H1 (cell line): ENCODE measurements around the gene LCLAT1. TPM values are rescaled to one million over a fixed set of nuclear protein-coding genes. Genes with fewer than 3 reads are reported as not detected.

ENCODE experiments used
- CTCF ChIA-PET: fragments of 300-600 bp; sonication (Branson Sonifier 250); formaldehyde crosslinking; loops from one replicate; lab custom pipeline; 2021; ENCODE audit not compliant: partially characterized antibody; lab: Charles Lee
- POLR2A ChIA-PET: fragments of 300-600 bp; sonication (Branson Sonifier 250); formaldehyde crosslinking; loops from one replicate; lab custom pipeline; 2021; ENCODE audit warnings: inconsistent platforms; ENCODE audit not compliant: partially characterized antibody; lab: Charles Lee
- DNase-seq, 2 experiments: peaks; one replicate each; pipeline versions ENCODE4 v3.0.0 to v3.0.0-alpha.2; 2010 to 2022; ENCODE audit warnings: low spot score in 2 of 2, low read depth in 1 of 2, mixed read lengths in 1 of 2
- FAIRE-seq: peaks from 2 replicates; lab custom pipeline; 2011; peaks lifted over from hg19 to GRCh38; lab: Jason Lieb, UNC
- H2AFZ ChIP-seq: 2 replicates; pipeline ENCODE4 v1.8.1; 2012; ENCODE audit warnings: low read length, inconsistent platforms
- H2AK5ac ChIP-seq: 2 replicates; pipeline ENCODE4 v1.6.1; 2013; ENCODE audit warnings: low read depth, low read length
- H2BK120ac ChIP-seq: replicated peaks from 2 replicates; pipeline ENCODE3; 2013; ENCODE audit warnings: low read depth, low read length, inconsistent platforms
- H2BK12ac ChIP-seq: 2 replicates; pipeline ENCODE4 v1.6.1; 2013; ENCODE audit warnings: low read depth, low read length
- H2BK15ac ChIP-seq: 2 replicates; pipeline ENCODE4 v1.6.1; 2013; ENCODE audit warnings: low read length
- H2BK20ac ChIP-seq: 2 replicates; pipeline ENCODE4 v1.6.1; 2013; ENCODE audit warnings: low read length
- H2BK5ac ChIP-seq: 2 replicates; pipeline ENCODE4 v1.6.1; 2013; ENCODE audit warnings: low read depth, low read length
- H3K14ac ChIP-seq: 2 replicates; pipeline ENCODE4 v1.6.1; 2013; ENCODE audit warnings: inconsistent platforms; ENCODE audit not compliant: insufficient read length
- H3K18ac ChIP-seq: 2 replicates; pipeline ENCODE4 v1.6.1; 2013; ENCODE audit warnings: low read length; ENCODE audit errors: extremely low read depth
- H3K23ac ChIP-seq: 2 replicates; pipeline ENCODE4 v1.6.1; 2013; ENCODE audit warnings: inconsistent platforms; ENCODE audit not compliant: insufficient read length
- H3K23me2 ChIP-seq: 2 replicates; pipeline ENCODE4 v1.6.1; 2013; ENCODE audit warnings: low read depth, low read length
- H3K27ac ChIP-seq: 2 replicates; pipeline ENCODE4 v1.6.1; 2011; ENCODE audit warnings: low read depth, low read length, inconsistent platforms
- H3K27me3 ChIP-seq, 4 experiments: replicated peaks in 1 of 4; 1 replicate in 1 of 4; 2 replicates in 3 of 4; pipeline versions ENCODE4 v1.6.1 to v1.8.1; 2011 to 2013; ENCODE audit warnings: low read length in 3 of 4, mild to moderate bottlenecking in 3 of 4, inconsistent platforms in 2 of 4, mixed read lengths in 2 of 4, moderate library complexity in 1 of 4; ENCODE audit not compliant: control insufficient read depth in 3 of 4, insufficient read depth in 3 of 4; ENCODE audit errors: extremely low read depth in 1 of 4
- H3K36me3 ChIP-seq, 4 experiments: 2 replicates each; pipeline versions ENCODE4 v1.6.1 to v1.8.1; 2011 to 2013; ENCODE audit warnings: mild to moderate bottlenecking in 4 of 4, low read length in 3 of 4, moderate library complexity in 2 of 4, control low read depth in 1 of 4, inconsistent platforms in 1 of 4; ENCODE audit not compliant: insufficient read depth in 4 of 4, control insufficient read depth in 2 of 4
- H3K4ac ChIP-seq: replicated peaks from 2 replicates; pipeline ENCODE3; 2013; ENCODE audit warnings: low read length, low read depth, mixed read lengths, inconsistent platforms; ENCODE audit not compliant: insufficient read length
- H3K4me1 ChIP-seq, 4 experiments: replicated peaks in 1 of 4; 1 replicate in 1 of 4; 2 replicates in 3 of 4; pipeline versions ENCODE4 v1.6.1 to v1.8.1; 2011 to 2013; ENCODE audit warnings: low read length in 3 of 4, inconsistent platforms in 2 of 4, mixed read lengths in 1 of 4; ENCODE audit not compliant: insufficient read depth in 4 of 4, control insufficient read depth in 3 of 4
- H3K4me2 ChIP-seq, 2 experiments: 2 replicates each; pipeline versions ENCODE4 v1.6.1 to v1.8.1; 2011 to 2013; ENCODE audit warnings: low read depth in 2 of 2, low read length in 2 of 2, control low read depth in 1 of 2, inconsistent platforms in 1 of 2, mild to moderate bottlenecking in 1 of 2; ENCODE audit not compliant: insufficient read depth in 1 of 2
- H3K4me3 ChIP-seq, 4 experiments: fragments of 200-600, 300-600 bp in 1 of 4; sonication (generic), shearing (Covaris generic), sonication (Bioruptor Twin) in 1 of 4; 2 replicates each; pipeline versions ENCODE4 v1.5.1 to v1.8.1; 2011 to 2016; ENCODE audit warnings: low read length in 4 of 4, low read depth in 3 of 4, control low read depth in 2 of 4, inconsistent platforms in 2 of 4, mild to moderate bottlenecking in 2 of 4, mixed read lengths in 1 of 4, moderate library complexity in 1 of 4; ENCODE audit not compliant: insufficient read depth in 2 of 4; ENCODE audit errors: extremely low read depth in 1 of 4
- H3K56ac ChIP-seq: replicated peaks from 2 replicates; pipeline ENCODE3; 2013; ENCODE audit warnings: low read depth, mild to moderate bottlenecking, mixed read lengths, low read length, inconsistent platforms; ENCODE audit not compliant: insufficient read length
- H3K79me1 ChIP-seq: 2 replicates; pipeline ENCODE4 v1.6.1; 2013; ENCODE audit warnings: low read depth, low read length, control low read depth
- H3K79me2 ChIP-seq, 2 experiments: 2 replicates each; pipeline versions ENCODE4 v1.6.1 to v1.8.1; 2012 to 2013; ENCODE audit warnings: low read length in 2 of 2, mild to moderate bottlenecking in 2 of 2, inconsistent platforms in 1 of 2; ENCODE audit not compliant: insufficient read depth in 2 of 2, control insufficient read depth in 1 of 2
- H3K9ac ChIP-seq, 4 experiments: replicated peaks in 1 of 4; 1 replicate in 1 of 4; 2 replicates in 3 of 4; pipeline versions ENCODE4 v1.6.1 to v1.8.1; 2011 to 2013; ENCODE audit warnings: low read depth in 3 of 4, low read length in 3 of 4, control low read depth in 2 of 4, mild to moderate bottlenecking in 2 of 4, moderate library complexity in 2 of 4, inconsistent platforms in 1 of 4; ENCODE audit errors: extremely low read depth in 1 of 4
- H3K9me3 ChIP-seq, 2 experiments: 2 replicates each; pipeline versions ENCODE4 v1.6.1 to v1.8.1; 2012 to 2013; ENCODE audit warnings: mild to moderate bottlenecking in 2 of 2, moderate library complexity in 2 of 2, control low read depth in 1 of 2, inconsistent platforms in 1 of 2, low read depth in 1 of 2, low read length in 1 of 2, mixed read lengths in 1 of 2; ENCODE audit not compliant: insufficient read depth in 2 of 2
- H4K20me1 ChIP-seq, 2 experiments: replicated peaks in 1 of 2; 2 replicates each; pipeline versions ENCODE3 to v1.8.1; 2011 to 2013; ENCODE audit warnings: inconsistent platforms in 2 of 2, low read length in 2 of 2, mild to moderate bottlenecking in 1 of 2; ENCODE audit not compliant: insufficient read depth in 2 of 2, control insufficient read depth in 1 of 2
- H4K5ac ChIP-seq: 2 replicates; pipeline ENCODE4 v1.6.1; 2013; ENCODE audit warnings: low read length, low read depth, mixed read lengths, inconsistent platforms; ENCODE audit not compliant: insufficient read length
- H4K8ac ChIP-seq: 2 replicates; pipeline ENCODE4 v1.8.0; 2013; ENCODE audit warnings: mild to moderate bottlenecking, moderate library complexity, low read length, inconsistent platforms; ENCODE audit not compliant: insufficient read depth; ENCODE audit errors: extremely low read depth
- H4K91ac ChIP-seq: replicated peaks from 2 replicates; pipeline ENCODE3; 2013; ENCODE audit warnings: low read length, mixed read lengths, inconsistent platforms; ENCODE audit not compliant: insufficient read length
- CBX5 ChIP-seq: fragments of 300-800, 300-1000 bp; sonication (generic); IDR thresholded peaks from 2 replicates; pipeline ENCODE4 v1.7.1; 2016; ENCODE audit warnings: antibody characterized with exemption, low read length, low read depth
- EGR1 ChIP-seq: IDR thresholded peaks from 2 replicates; pipeline ENCODE4 v1.6.1; 2011; ENCODE audit warnings: low read depth, low read length, borderline replicate concordance
- EZH2 ChIP-seq: fragments of 200-600 bp; sonication (generic); IDR thresholded peaks from 2 replicates; pipeline ENCODE4 v1.7.1; 2012; ENCODE audit warnings: low read depth, mild to moderate bottlenecking, moderate library complexity, low read length, inconsistent platforms; ENCODE audit not compliant: severe bottlenecking
- KDM5A ChIP-seq: fragments of 200-600 bp; IDR thresholded peaks from 2 replicates; pipeline ENCODE4 v1.7.1; 2012; ENCODE audit warnings: mild to moderate bottlenecking, low read length, inconsistent platforms, mixed read lengths
- NRF1 ChIP-seq: IDR thresholded peaks from 2 replicates; pipeline ENCODE4 v1.6.1; 2011; ENCODE audit warnings: mild to moderate bottlenecking, low read depth, low read length, improper control_type of control experiment
- RAD21 ChIP-seq, 2 experiments: IDR thresholded peaks in 1 of 2; conservative IDR thresholded peaks in 1 of 2; 2 replicates each; pipeline ENCODE4 v1.6.1; 2011; ENCODE audit warnings: low read depth in 2 of 2, low read length in 2 of 2, improper control_type of control experiment in 1 of 2, inconsistent platforms in 1 of 2, mild to moderate bottlenecking in 1 of 2, moderate library complexity in 1 of 2
- SIX5 ChIP-seq: IDR thresholded peaks from 2 replicates; pipeline ENCODE4 v1.6.1; 2011; ENCODE audit warnings: mild to moderate bottlenecking, low read depth, low read length
- SP1 ChIP-seq: IDR thresholded peaks from 2 replicates; pipeline ENCODE4 v1.6.1; 2011; ENCODE audit warnings: low read depth, low read length
- SRF ChIP-seq: IDR thresholded peaks from 2 replicates; pipeline ENCODE4 v1.6.1; 2011; ENCODE audit warnings: mild to moderate bottlenecking, low read depth, low read length, moderate library complexity
- TAF7 ChIP-seq: optimal IDR thresholded peaks from 2 replicates; pipeline ENCODE3; 2011; ENCODE audit warnings: low read depth, mild to moderate bottlenecking, inconsistent platforms, low read length, moderate library complexity, borderline replicate concordance
- WGBS, 2 experiments: shearing (Covaris generic) in 1 of 2; methylation state at CpG; one replicate each; pipeline versions ENCODE4 v1.1.6 to v1.1.7; 2013 to 2015; ENCODE audit warnings: low lambda C conversion rate in 2 of 2, mixed read lengths in 2 of 2, inconsistent platforms in 1 of 2, low coverage in 1 of 2, missing lambda C conversion rate in 1 of 2; ENCODE audit not compliant: insufficient replicate concordance in 2 of 2, insufficient coverage in 1 of 2, insufficient read length in 1 of 2; ENCODE audit errors: extremely low coverage in 1 of 2, missing lambda C conversion rate in 1 of 2; 5-methylcytosine and 5-hydroxymethylcytosine counted together
- polyA plus RNA-seq, 7 experiments: library from polyadenylated mRNA; depleted of rRNA in 3 of 7; stranded (reverse) in 5 of 7; unstranded in 2 of 7; fragments of >200 nt in 5 of 7; fragments of 200-250 nt in 2 of 7; gene quantifications; 1 replicate in 5 of 7; 2 replicates in 1 of 7; 4 replicates in 1 of 7; pipeline versions ENCODE4 v1.2.1 to v1.2.3, GENCODE V29; 2011 to 2013; ENCODE audit warnings: missing spikeins in 2 of 7, mixed read lengths in 2 of 7
- total RNA-seq: library from RNA; stranded (reverse); fragmentation: NEBNext Ultra II Directional; extraction: Animal tissue kit (Norgen Biotek cat#: 25700); gene quantifications from 2 replicates; pipeline ENCODE4 v1.2.1, GENCODE V29; 2021
- TF ChIP-seq, protein P1 (sequence below): IDR thresholded peaks from 2 replicates; pipeline ENCODE4 v1.6.1; 2012; ENCODE audit warnings: low read length, inconsistent platforms

LCLAT1 gene
- total and polyA plus RNA-seq, 2 of the 8 experiments (the other 6 are each of a cell fraction or from before 2014, with no cell fraction given), result 7.6 to 22.0 TPM

DNA sequence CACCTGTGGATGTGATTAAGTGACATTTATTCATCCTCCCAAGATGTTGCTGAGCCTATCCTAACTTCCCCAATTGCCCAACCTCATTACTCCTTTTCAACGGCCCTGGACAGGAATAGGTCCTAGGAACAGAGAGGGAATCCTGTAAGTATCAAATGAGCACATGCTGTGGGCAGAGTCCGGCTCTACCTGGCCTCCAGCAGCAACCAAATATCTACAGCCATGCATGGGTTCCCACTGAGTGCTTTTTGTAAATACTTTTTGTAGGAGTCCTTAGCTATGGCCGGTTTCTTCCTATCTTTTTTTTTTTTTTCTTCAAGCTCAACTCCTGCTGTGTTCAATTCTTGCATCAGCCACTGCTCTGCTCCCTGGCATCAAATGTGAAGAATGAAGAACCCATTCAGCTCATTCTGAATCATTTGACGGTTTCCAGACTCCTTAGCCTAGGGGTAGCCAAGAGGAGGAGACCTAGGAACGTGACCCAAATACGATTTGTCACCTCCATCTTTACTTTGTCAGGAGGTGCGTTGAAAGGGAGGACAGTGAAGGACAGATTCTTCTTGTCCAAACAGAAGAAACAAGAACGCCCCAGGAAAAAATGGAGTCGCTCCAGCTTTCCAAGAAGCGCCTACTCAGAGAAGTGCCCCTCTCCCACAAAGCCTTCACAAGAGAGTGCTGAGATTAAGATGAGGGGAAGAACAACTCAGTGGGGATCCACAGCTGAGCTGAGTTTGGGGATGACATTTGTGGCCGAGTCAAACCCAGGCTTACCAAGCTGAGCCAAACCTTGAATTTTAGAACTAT, 46.7 kb upstream of the LCLAT1 start:
- H3K4ac ChIP-seq, result no peak overlapping the region
- H2BK12ac ChIP-seq, result no peak overlapping the region
- no peaks in the 10 kb centered on the region for H3K27me3 ChIP-seq
- H3K14ac ChIP-seq, result no peak overlapping the region
- peak overlapping the region; percentile 90; the same call in 1 of the 2 replicates for H2BK15ac ChIP-seq
- no peaks in the 10 kb centered on the region for H3K79me2 ChIP-seq
- H4K5ac ChIP-seq, result no peak overlapping the region
- no peaks in the 10 kb centered on the region for H3K79me1 ChIP-seq
- no peak for TF ChIP-seq EZH2
- TF ChIP-seq SRF, result no peak
- TF ChIP-seq NRF1, result no peak
- TF ChIP-seq TAF7, result no peak
- TF ChIP-seq, protein P1, sequence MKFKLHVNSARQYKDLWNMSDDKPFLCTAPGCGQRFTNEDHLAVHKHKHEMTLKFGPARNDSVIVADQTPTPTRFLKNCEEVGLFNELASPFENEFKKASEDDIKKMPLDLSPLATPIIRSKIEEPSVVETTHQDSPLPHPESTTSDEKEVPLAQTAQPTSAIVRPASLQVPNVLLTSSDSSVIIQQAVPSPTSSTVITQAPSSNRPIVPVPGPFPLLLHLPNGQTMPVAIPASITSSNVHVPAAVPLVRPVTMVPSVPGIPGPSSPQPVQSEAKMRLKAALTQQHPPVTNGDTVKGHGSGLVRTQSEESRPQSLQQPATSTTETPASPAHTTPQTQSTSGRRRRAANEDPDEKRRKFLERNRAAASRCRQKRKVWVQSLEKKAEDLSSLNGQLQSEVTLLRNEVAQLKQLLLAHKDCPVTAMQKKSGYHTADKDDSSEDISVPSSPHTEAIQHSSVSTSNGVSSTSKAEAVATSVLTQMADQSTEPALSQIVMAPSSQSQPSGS, result no peak
- no peak for TF ChIP-seq SP1
- TF ChIP-seq SIX5, result no peak
- TF ChIP-seq CBX5, result no peak
- no peak for TF ChIP-seq RAD21 (IDR thresholded peaks at IDR 0.05 in 1 of 2, conservative IDR thresholded peaks at IDR 0.05 in 1 of 2; ENCODE audit: low read depth in 2 of 2, low read length in 2 of 2)
- no peak for TF ChIP-seq KDM5A
- TF ChIP-seq EGR1, result no peak
- H3K27ac ChIP-seq, result no peak overlapping the region
- H4K91ac ChIP-seq, result no peak overlapping the region
- no peak overlapping the region for H2BK20ac ChIP-seq
- no peak overlapping the region for H3K4me2 ChIP-seq
- no peaks in the 10 kb centered on the region for H3K23me2 ChIP-seq
- no peak overlapping the region for H2AK5ac ChIP-seq
- H3K9ac ChIP-seq, result no peak overlapping the region
- H4K20me1 ChIP-seq, result no peaks in the 10 kb centered on the region
- H2AFZ ChIP-seq, result no peak overlapping the region
- no peak overlapping the region for H3K23ac ChIP-seq
- FAIRE-seq, result no peak
- H3K18ac ChIP-seq, result no peak overlapping the region
- H3K36me3 ChIP-seq, result no peaks in the 10 kb centered on the region
- WGBS, 2 experiments, result 93% methylated on average over 11 of the region's 11 CpGs; no CpG with 5 or more reads in 1 of the 2 experiments
- POLR2A ChIA-PET, result no interaction called here
- no peak overlapping the region for H2BK5ac ChIP-seq
- peaks cover 3 to 13% (median 9%) of the 10 kb centered on the region in 4 experiments for H3K4me1 ChIP-seq
- no peak for DNase-seq
- CTCF ChIA-PET, result interaction anchor here (0.9 to 1.6 kb wide), 4 partner anchors 9 to 311 kb away, joined by 4 to 5 read pairs (median 4); no protein-coding TSS in a partner anchor
- no peak overlapping the region for H2BK120ac ChIP-seq
- no peaks in the 10 kb centered on the region for H3K9me3 ChIP-seq
- H4K8ac ChIP-seq, result no peak overlapping the region
- H3K4me3 ChIP-seq, result no peak overlapping the region
- H3K56ac ChIP-seq, result no peak overlapping the region
